K562 (cell line): ENCODE measurements around the gene ATP4B. TPM values are rescaled to one million over a fixed set of nuclear protein-coding genes. Genes with fewer than 3 reads are reported as not detected.

ENCODE experiments used
- ATAC-seq: fragments of 200-7000 bp; cut with Tn5 transposase; 3 replicates; pipeline ENCODE4 v1.9.1; 2020; ENCODE audit warnings: moderate library complexity
- BruUV-seq: library from RNA; stranded (reverse); fragments of 400-500 nt; replicated peaks from 2 replicates; lab custom pipeline; 2021; lab: Mats Ljungman, UMichigan
- CTCF ChIA-PET: fragments of 300-600 bp; formaldehyde crosslinking; extraction: SDS; loops from one replicate; lab custom pipeline; 2021; ENCODE audit warnings: low intra/inter-chr PET ratio; lab: Yijun Ruan, JAX
- POLR2A ChIA-PET: fragments of 300-600, 350-650 bp; sonication (Branson Sonifier 250); formaldehyde crosslinking; extraction: SDS; loops from one replicate; lab custom pipeline; 2021; ENCODE audit warnings: antibody characterized with exemption, inconsistent platforms; lab: Yijun Ruan, JAX
- DNase-seq, 4 experiments: peaks; one replicate each; pipeline versions ENCODE4 v3.0.0 to v3.0.0-alpha.2; 2011 to 2018; ENCODE audit warnings: low spot score in 3 of 4, mixed read lengths in 3 of 4; ENCODE audit errors: extremely low read depth in 1 of 4
- FAIRE-seq: peaks from 2 replicates; lab custom pipeline; 2011; peaks lifted over from hg19 to GRCh38; lab: Jason Lieb, UNC
- H2AFZ ChIP-seq: 2 replicates; pipeline ENCODE4 v1.6.0; 2011; ENCODE audit warnings: low read depth, low read length, control low read depth, inconsistent platforms
- H3K27ac ChIP-seq: fragments of 200-600 bp; 3 replicates; pipeline ENCODE4 v1.8.0; 2011; ENCODE audit warnings: low read depth, mild to moderate bottlenecking, control low read depth, inconsistent platforms, low read length, moderate library complexity, mixed read lengths; ENCODE audit errors: extremely low read depth
- H3K27me3 ChIP-seq, 2 experiments: fragments of 300-600 bp in 1 of 2; 2 replicates in 1 of 2; 3 replicates in 1 of 2; pipeline versions ENCODE4 v1.6.0 to v1.8.0; 2011; ENCODE audit warnings: inconsistent platforms in 2 of 2, low read length in 2 of 2, mild to moderate bottlenecking in 1 of 2, mixed read lengths in 1 of 2, moderate library complexity in 1 of 2; ENCODE audit not compliant: control insufficient read depth in 2 of 2, insufficient read depth in 2 of 2
- H3K36me3 ChIP-seq: fragments of 300-600 bp; 3 replicates; pipeline ENCODE4 v1.8.0; 2011; ENCODE audit warnings: mild to moderate bottlenecking, low read length, inconsistent platforms; ENCODE audit not compliant: control insufficient read depth, insufficient read depth
- H3K4me1 ChIP-seq, 2 experiments: fragments of 200-600 bp in 1 of 2; replicated peaks in 1 of 2; 2 replicates in 1 of 2; 3 replicates in 1 of 2; pipeline versions ENCODE4 v1.5.1 to v1.8.0; 2011; ENCODE audit warnings: inconsistent platforms in 2 of 2, low read length in 2 of 2, mild to moderate bottlenecking in 1 of 2, mixed read lengths in 1 of 2, moderate library complexity in 1 of 2; ENCODE audit not compliant: control insufficient read depth in 2 of 2, insufficient read depth in 2 of 2
- H3K4me2 ChIP-seq: 2 replicates; pipeline ENCODE4 v1.6.1; 2011; ENCODE audit warnings: low read length, control low read depth, inconsistent platforms, mixed read lengths; ENCODE audit not compliant: insufficient read depth
- H3K4me3 ChIP-seq: fragments of 200-600 bp; sonication (generic), shearing (Covaris generic); 2 replicates; pipeline ENCODE4 v1.5.1; 2016; ENCODE audit warnings: control low read depth, inconsistent platforms
- H3K79me2 ChIP-seq: fragments of 200-600 bp; 3 replicates; pipeline ENCODE4 v1.8.0; 2011; ENCODE audit warnings: low read length, inconsistent platforms; ENCODE audit not compliant: control insufficient read depth, insufficient read depth
- H3K9ac ChIP-seq, 2 experiments: 2 replicates each; pipeline versions ENCODE4 v1.6.0 to v1.6.1; 2011; ENCODE audit warnings: low read depth in 2 of 2, low read length in 2 of 2, control low read depth in 1 of 2, inconsistent platforms in 1 of 2, mild to moderate bottlenecking in 1 of 2, mixed read lengths in 1 of 2; ENCODE audit not compliant: insufficient read depth in 1 of 2
- H3K9me1 ChIP-seq: one replicate; pipeline ENCODE4 v1.6.0; 2011; ENCODE audit warnings: inconsistent platforms, mild to moderate bottlenecking, low read length, moderate library complexity; ENCODE audit not compliant: control insufficient read depth, insufficient read depth
- H3K9me3 ChIP-seq: replicated peaks from 2 replicates; pipeline ENCODE4 v1.5.1; 2011; ENCODE audit warnings: low read depth, low read length, inconsistent platforms; ENCODE audit not compliant: control insufficient read depth, insufficient read depth
- H4K20me1 ChIP-seq: replicated peaks from 2 replicates; pipeline ENCODE4 v1.6.1; 2011; ENCODE audit warnings: low read length, inconsistent platforms, mixed read lengths; ENCODE audit not compliant: control insufficient read depth, insufficient read depth
- ADNP ChIP-seq: fragments of 200-800 bp; sonication (Bioruptor generic); IDR thresholded peaks from 2 replicates; pipeline ENCODE4 v1.6.1; 2016; ENCODE audit warnings: missing genetic modification characterization, missing compliant biosample characterization
- BHLHE40 ChIP-seq: IDR thresholded peaks from 2 replicates; pipeline ENCODE4 v1.6.1; 2011; ENCODE audit warnings: low read length, improper control_type of control experiment
- GATA2 ChIP-seq: sonication (generic); formaldehyde crosslinking; IDR thresholded peaks from 2 replicates; pipeline ENCODE4 v1.4.0; 2020; ENCODE audit warnings: mild to moderate bottlenecking, missing genetic modification reagents
- NFXL1 ChIP-seq: fragments of 450-650 bp; formaldehyde crosslinking; IDR thresholded peaks from 2 replicates; pipeline ENCODE4 v1.4.0; 2021; ENCODE audit warnings: mild to moderate bottlenecking
- PML ChIP-seq: IDR thresholded peaks from 2 replicates; pipeline ENCODE4 v1.6.1; 2012; ENCODE audit warnings: low read length, inconsistent platforms
- POLR2AphosphoS5 ChIP-seq: IDR thresholded peaks from 2 replicates; pipeline ENCODE4 v1.6.1; 2011; ENCODE audit warnings: mild to moderate bottlenecking, low read depth, low read length, moderate library complexity; ENCODE audit not compliant: control insufficient read depth, insufficient read depth
- POLR2H ChIP-seq: IDR thresholded peaks from 2 replicates; pipeline ENCODE4 v1.6.1; 2016; ENCODE audit warnings: missing genetic modification characterization, low read depth, mild to moderate bottlenecking, control low read depth, missing compliant biosample characterization, moderate library complexity
- RAD51 ChIP-seq: fragments of 450-650 bp; IDR thresholded peaks from 2 replicates; pipeline ENCODE4 v1.7.1; 2016; ENCODE audit warnings: low read depth, mild to moderate bottlenecking, borderline replicate concordance
- RFX1 ChIP-seq: fragments of 450-650 bp; IDR thresholded peaks from 2 replicates; pipeline ENCODE4 v1.6.1; 2016; ENCODE audit warnings: mild to moderate bottlenecking, moderate library complexity
- ZNF224 ChIP-seq: sonication (generic); formaldehyde crosslinking; IDR thresholded peaks from 2 replicates; pipeline ENCODE4 v1.8.0; 2022; ENCODE audit warnings: mild to moderate bottlenecking, missing genetic modification reagents
- ZNF717 ChIP-seq: fragments of 250-450 bp; sonication (Bioruptor Pico); IDR thresholded peaks from 2 replicates; pipeline ENCODE4 v1.5.0; 2021
- WGBS: fragments of 100-300 bp; shearing (Covaris generic); methylation state at CpG from one replicate; pipeline ENCODE4 v1.1.6; 2016; ENCODE audit warnings: low coverage, mixed read lengths; ENCODE audit not compliant: insufficient coverage; ENCODE audit errors: missing lambda C conversion rate; 5-methylcytosine and 5-hydroxymethylcytosine counted together
- in situ Hi-C: fragments of 300-500 bp; cut with MboI; formaldehyde crosslinking; loops from 4 replicates; pipeline ENCODE4 v1.15.0; 2018; ENCODE audit warnings: inconsistent platforms, mixed read lengths
- intact Hi-C: fragments of 100-400 bp; cut with micrococcal nuclease; formaldehyde crosslinking; loops from 2 replicates; pipeline ENCODE4 v1.14.2; 2022
- polyA plus RNA-seq, 8 experiments: library from polyadenylated mRNA; depleted of rRNA in 4 of 8; stranded (reverse) in 5 of 8; unstranded in 3 of 8; fragments of >200 nt; fragmentation: Nextera tagmentation in 2 of 8; fragmentation: Illumina TruSeq in 1 of 8; extraction: Ambion mirVana in 2 of 8; extraction: Trizol in 1 of 8; gene quantifications; 2 replicates each; pipeline versions ENCODE4 v1.2.1 to v1.2.3, GENCODE V29; 2011 to 2014; ENCODE audit warnings: inconsistent platforms in 1 of 8, missing spikeins in 1 of 8
- total RNA-seq, 7 experiments: library from RNA; depleted of rRNA in 6 of 7; stranded (reverse); fragments of >200 nt in 6 of 7; fragmentation: Illumina TruSeq in 2 of 7; extraction: Trizol in 2 of 7; gene quantifications; 2 replicates each; pipeline versions ENCODE4 v1.2.1 to v1.2.3, GENCODE V29; 2011 to 2021; ENCODE audit warnings: low replicate concordance in 1 of 7
- TF ChIP-seq, protein P1 (sequence below): sonication (generic); formaldehyde crosslinking; IDR thresholded peaks from 2 replicates; pipeline ENCODE4 v1.8.0; 2022; ENCODE audit warnings: missing genetic modification reagents, mild to moderate bottlenecking, borderline replicate concordance
- TF ChIP-seq, protein P2 (sequence below): fragments of 250-450 bp; sonication (Bioruptor Pico); IDR thresholded peaks from 2 replicates; pipeline ENCODE4 v1.4.0; 2020
- TF ChIP-seq, protein P3 (sequence below): fragments of 250-450 bp; sonication (Bioruptor Pico); IDR thresholded peaks from 2 replicates; pipeline ENCODE4 v1.5.0; 2021
- TF ChIP-seq, protein P4 (sequence below): IDR thresholded peaks from 2 replicates; pipeline ENCODE4 v1.6.1; 2016; ENCODE audit warnings: missing genetic modification characterization, missing compliant biosample characterization

The ATP4B gene
- total and polyA plus RNA-seq, 9 of the 15 experiments (the other 6 are each of a cell fraction or from before 2014, with no cell fraction given): not detected

DNA sequence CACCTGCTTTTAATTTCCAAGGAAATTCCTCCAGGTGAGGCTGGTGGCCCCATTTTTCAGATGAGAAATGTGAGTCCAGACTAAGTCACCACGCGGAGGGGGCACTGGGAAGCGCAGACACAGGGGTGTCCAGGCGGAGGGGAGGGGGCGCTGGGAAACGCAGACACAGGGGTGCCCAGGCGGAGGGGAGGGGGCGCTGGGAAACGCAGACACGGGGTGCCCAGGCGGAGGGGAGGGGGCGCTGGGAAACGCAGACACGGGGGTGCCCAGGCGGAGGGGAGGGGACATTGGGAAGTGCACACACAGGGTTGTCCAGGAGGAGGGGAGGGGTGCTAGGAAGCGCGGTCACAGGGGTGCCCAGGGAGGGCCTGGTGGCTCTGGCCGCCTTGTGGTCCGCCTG is 12.5 kb upstream of the ATP4B start:
- Histone ChIP-seq H3K9ac (no peak overlapping the region), H4K20me1 (no peaks in the 10 kb centered on the region), H3K9me3 (no peaks in the 10 kb centered on the region), H3K4me1 (peaks cover 0 to 18% of the 10 kb centered on the region in 2 experiments; a peak in 2 of 5 replicates), H3K4me2 (no peak overlapping the region), H3K9me1 (no peaks in the 10 kb centered on the region), H3K79me2 (no peaks in the 10 kb centered on the region), H3K4me3 (no peak overlapping the region), H3K27me3 (peaks cover 21 to 41% of the 10 kb centered on the region in 2 experiments; a peak in 3 of 5 replicates), H3K27ac (no peak overlapping the region), H2AFZ (no peak overlapping the region), H3K36me3 (no peaks in the 10 kb centered on the region)
- in situ Hi-C loops: loop anchor here (5.0 kb wide), 1 partner anchor 72 kb away; no protein-coding TSS in a partner anchor
- FAIRE-seq (no peak), DNase-seq (no peak), ATAC-seq (no peak)
- intact Hi-C loops: no loop called here
- CTCF ChIA-PET: no interaction called here
- WGBS: 10% methylated on average over 4 of the region's 19 CpGs
- POLR2A ChIA-PET: no interaction called here
- no TSS peak for BruUV-seq
- TF ChIP-seq ZNF717 (CRISPR knock-in tag) (no peak), RFX1 (no peak), GATA2 (no peak), RAD51 (no peak), POLR2AphosphoS5 (no peak), BHLHE40 (no peak), PML (no peak), ZNF224 (CRISPR knock-in tag) (no peak), ADNP (tag) (no peak), NFXL1 (CRISPR knock-in tag) (no peak), POLR2H (tag) (no peak)
- TF ChIP-seq, protein P1, sequence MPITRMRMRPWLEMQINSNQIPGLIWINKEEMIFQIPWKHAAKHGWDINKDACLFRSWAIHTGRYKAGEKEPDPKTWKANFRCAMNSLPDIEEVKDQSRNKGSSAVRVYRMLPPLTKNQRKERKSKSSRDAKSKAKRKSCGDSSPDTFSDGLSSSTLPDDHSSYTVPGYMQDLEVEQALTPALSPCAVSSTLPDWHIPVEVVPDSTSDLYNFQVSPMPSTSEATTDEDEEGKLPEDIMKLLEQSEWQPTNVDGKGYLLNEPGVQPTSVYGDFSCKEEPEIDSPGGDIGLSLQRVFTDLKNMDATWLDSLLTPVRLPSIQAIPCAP: no peak
- TF ChIP-seq, protein P2, sequence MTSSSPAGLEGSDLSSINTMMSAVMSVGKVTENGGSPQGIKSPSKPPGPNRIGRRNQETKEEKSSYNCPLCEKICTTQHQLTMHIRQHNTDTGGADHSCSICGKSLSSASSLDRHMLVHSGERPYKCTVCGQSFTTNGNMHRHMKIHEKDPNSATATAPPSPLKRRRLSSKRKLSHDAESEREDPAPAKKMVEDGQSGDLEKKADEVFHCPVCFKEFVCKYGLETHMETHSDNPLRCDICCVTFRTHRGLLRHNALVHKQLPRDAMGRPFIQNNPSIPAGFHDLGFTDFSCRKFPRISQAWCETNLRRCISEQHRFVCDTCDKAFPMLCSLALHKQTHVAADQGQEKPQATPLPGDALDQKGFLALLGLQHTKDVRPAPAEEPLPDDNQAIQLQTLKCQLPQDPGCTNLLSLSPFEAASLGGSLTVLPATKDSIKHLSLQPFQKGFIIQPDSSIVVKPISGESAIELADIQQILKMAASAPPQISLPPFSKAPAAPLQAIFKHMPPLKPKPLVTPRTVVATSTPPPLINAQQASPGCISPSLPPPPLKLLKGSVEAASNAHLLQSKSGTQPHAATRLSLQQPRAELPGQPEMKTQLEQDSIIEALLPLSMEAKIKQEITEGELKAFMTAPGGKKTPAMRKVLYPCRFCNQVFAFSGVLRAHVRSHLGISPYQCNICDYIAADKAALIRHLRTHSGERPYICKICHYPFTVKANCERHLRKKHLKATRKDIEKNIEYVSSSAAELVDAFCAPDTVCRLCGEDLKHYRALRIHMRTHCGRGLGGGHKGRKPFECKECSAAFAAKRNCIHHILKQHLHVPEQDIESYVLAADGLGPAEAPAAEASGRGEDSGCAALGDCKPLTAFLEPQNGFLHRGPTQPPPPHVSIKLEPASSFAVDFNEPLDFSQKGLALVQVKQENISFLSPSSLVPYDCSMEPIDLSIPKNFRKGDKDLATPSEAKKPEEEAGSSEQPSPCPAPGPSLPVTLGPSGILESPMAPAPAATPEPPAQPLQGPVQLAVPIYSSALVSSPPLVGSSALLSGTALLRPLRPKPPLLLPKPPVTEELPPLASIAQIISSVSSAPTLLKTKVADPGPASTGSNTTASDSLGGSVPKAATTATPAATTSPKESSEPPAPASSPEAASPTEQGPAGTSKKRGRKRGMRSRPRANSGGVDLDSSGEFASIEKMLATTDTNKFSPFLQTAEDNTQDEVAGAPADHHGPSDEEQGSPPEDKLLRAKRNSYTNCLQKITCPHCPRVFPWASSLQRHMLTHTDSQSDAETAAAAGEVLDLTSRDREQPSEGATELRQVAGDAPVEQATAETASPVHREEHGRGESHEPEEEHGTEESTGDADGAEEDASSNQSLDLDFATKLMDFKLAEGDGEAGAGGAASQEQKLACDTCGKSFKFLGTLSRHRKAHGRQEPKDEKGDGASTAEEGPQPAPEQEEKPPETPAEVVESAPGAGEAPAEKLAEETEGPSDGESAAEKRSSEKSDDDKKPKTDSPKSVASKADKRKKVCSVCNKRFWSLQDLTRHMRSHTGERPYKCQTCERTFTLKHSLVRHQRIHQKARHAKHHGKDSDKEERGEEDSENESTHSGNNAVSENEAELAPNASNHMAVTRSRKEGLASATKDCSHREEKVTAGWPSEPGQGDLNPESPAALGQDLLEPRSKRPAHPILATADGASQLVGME: no peak
- TF ChIP-seq, protein P3, sequence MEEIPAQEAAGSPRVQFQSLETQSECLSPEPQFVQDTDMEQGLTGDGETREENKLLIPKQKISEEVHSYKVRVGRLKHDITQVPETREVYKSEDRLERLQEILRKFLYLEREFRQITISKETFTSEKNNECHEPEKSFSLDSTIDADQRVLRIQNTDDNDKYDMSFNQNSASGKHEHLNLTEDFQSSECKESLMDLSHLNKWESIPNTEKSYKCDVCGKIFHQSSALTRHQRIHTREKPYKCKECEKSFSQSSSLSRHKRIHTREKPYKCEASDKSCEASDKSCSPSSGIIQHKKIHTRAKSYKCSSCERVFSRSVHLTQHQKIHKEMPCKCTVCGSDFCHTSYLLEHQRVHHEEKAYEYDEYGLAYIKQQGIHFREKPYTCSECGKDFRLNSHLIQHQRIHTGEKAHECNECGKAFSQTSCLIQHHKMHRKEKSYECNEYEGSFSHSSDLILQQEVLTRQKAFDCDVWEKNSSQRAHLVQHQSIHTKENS (CRISPR knock-in tag): no peak
- TF ChIP-seq, protein P4, sequence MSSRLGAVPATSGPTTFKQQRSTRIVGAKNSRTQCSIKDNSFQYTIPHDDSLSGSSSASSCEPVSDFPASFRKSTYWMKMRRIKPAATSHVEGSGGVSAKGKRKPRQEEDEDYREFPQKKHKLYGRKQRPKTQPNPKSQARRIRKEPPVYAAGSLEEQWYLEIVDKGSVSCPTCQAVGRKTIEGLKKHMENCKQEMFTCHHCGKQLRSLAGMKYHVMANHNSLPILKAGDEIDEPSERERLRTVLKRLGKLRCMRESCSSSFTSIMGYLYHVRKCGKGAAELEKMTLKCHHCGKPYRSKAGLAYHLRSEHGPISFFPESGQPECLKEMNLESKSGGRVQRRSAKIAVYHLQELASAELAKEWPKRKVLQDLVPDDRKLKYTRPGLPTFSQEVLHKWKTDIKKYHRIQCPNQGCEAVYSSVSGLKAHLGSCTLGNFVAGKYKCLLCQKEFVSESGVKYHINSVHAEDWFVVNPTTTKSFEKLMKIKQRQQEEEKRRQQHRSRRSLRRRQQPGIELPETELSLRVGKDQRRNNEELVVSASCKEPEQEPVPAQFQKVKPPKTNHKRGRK (tag): no peak
